ENCODE measurements around the gene CENPT. TPM values are rescaled to one million over a fixed set of nuclear protein-coding genes. Genes with fewer than 3 reads are reported as not detected.

CENPT gene, protein sequence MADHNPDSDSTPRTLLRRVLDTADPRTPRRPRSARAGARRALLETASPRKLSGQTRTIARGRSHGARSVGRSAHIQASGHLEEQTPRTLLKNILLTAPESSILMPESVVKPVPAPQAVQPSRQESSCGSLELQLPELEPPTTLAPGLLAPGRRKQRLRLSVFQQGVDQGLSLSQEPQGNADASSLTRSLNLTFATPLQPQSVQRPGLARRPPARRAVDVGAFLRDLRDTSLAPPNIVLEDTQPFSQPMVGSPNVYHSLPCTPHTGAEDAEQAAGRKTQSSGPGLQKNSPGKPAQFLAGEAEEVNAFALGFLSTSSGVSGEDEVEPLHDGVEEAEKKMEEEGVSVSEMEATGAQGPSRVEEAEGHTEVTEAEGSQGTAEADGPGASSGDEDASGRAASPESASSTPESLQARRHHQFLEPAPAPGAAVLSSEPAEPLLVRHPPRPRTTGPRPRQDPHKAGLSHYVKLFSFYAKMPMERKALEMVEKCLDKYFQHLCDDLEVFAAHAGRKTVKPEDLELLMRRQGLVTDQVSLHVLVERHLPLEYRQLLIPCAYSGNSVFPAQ
- 10 to 100 TPM; 49.5 to 86.4 TPM for total RNA-seq

DNA sequence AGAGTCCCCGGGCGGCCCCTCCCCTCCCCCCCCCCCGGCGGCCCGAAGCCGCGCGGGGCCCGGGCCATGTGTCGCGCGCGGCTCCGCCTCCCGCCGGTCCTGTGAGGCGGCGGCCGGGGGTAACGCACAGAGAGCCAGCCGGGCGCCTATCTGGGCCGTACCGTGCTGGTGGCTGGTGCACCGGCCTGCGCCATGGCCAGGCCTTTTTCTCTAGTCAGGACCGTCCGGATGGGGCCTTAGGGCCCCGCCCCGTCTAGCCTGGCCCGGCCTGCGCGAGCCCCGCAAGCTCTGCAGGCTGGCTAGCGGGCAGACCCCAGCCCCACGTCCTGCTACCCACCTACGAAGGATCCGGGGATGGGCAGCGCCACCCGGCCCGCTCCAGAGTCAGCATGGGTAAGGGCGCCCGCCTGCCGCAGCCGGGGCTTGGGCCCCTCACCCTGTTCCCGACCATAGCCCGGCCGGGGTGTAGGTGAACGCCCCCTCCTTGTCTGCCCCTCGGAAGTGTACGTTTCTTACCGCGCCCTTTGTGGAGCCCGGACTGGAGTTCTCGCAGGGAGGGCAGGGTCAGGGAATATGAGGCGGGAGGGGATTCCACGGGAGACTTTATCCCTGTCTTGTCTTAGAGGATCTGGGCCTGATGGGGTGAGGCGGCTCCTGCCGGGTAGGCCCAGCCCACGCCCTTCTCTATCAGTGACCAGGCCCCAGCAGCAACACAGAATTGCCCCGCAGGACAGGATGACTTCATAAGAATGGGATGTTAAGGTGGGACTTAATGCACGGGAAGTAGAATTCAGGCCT lies at the start of gene CENPT:
Gene CENPT (minus strand): TSS at position 630 of the 798 bp plus-strand sequence. CDS start 13,834 bp downstream, outside the sequence.
- H3K36me3 Mint-ChIP-seq: peaks cover 24 to 33% of the 10 kb centered on the region in 2 donors
- no peaks in the 10 kb centered on the region for H3K9me3 Mint-ChIP-seq
- ATAC-seq (peak; percentile 43 to 47), DNase-seq (ENCODE audit: low spot score in 2 of 2) (no peak)
- peak within 1 kb of the TSS; percentile 90 to 92 for H3K27ac Mint-ChIP-seq

DNA sequence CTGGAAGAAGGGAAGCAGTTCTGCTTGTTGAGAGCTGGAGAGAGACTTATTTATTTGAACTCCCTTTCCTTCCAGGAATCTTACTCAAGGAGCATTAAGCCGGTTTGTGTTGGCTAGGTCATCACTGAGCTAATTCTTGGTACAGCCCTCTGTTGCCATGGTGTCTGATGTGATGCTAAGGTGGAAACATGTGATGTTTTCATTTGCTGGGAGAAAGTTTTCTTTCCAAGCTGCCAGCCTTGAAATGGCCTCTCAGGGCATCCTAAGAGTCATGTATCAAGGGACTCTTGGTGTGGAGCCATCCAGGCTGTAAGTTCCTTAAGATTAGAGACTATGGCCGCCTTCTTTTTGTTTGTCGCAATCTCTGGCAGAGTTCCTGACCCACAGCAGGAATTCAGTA lies 49.7 kb upstream of the CENPT start:
- Mint-ChIP-seq H3K36me3 (peaks cover 4 to 7% of the 10 kb centered on the region in 2 donors), H3K9me3 (no peaks in the 10 kb centered on the region), H3K27ac (no peak overlapping the region)
- no peak for DNase-seq (ENCODE audit: low spot score in 2 of 2)
- no peak for ATAC-seq

DNA sequence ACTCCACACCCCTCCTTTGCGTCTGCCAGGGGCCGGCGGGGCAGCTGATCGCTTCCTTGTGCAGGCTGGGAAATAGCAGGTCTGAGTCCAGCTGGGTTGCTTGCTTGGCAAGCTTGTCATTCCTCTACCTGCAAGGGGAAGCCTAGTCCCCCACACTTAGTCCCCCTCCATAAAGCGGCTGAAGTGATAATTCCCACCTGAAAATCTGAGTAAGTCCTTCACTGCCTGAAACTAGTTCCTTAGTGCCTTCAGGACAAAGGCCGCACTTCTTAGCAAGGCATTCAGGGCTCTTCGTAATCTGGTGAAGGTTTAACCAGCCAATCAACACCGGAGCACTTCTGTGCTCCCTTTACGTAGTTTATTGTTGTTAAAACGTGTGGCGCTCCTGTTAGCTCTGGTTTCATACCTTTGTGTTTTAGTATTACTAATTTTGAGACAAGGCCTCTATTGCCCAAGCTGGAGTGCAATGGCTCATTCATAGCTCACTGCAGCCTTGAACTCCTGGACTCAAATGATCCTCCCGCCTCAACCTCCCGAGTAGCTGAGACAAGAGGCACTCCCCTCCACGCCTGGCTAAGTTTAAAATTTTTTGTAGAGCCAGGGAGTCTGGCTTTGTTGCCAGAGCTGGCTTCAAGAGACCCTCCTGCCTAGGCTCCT lies 46.4 kb upstream of the CENPT start:
- ATAC-seq (no peak), DNase-seq (ENCODE audit: low spot score in 2 of 2) (no peak)
- Mint-ChIP-seq H3K36me3 (peaks cover 4 to 7% of the 10 kb centered on the region in 2 donors), H3K9me3 (no peaks in the 10 kb centered on the region), H3K27ac (peak overlapping the region; percentile 94 to 97)

DNA sequence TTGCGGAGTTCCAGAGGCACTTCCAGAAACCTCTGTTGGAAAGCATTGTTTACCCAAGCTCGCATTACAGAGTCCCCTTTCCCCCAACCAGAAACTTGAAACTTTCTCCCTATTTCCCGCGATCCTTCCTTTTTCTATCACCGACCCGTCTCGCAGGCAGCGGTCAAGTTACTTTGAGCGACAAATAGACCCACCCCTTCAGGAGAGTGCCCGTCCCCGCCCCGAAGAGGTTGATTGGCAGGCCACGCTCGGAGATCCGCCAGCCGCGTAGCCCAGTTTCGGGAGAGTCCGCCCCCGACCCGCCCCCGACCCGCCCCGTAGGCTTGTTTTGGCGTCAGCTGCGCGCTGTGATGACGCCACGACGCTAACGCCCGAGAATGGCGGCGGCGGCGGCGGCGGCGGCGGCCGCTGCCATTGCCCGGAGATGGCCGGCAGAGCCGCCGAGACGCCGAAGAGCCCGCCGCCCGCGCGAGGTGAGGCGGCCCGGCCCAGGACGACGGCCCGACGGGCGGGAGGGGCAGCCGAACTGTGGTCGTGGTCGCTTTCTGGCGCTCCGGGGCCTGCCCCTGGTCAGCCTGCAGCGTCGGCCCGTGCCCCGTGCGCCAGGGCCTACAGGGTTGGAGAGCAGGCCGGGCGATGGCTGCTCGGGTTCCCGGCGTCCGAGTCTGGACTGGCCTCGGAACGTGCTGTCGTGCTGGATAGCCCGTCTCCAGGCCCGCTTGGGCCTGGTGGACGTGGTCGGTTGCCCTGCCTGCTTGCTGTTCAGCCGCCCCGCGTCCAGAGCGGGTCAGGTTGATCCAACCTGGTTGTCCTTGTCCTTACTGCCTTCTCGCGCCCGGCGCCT lies 45.6 kb upstream of the CENPT start, which contains the start of gene PSKH1:
Gene PSKH1 (plus strand): TSS at position 356 of the 844 bp plus-strand sequence. CDS start 15,496 bp downstream, outside the sequence.
- Mint-ChIP-seq H3K27ac (peak within 1 kb of the TSS; percentile 94 to 97), H3K9me3 (no peaks in the 10 kb centered on the region), H3K36me3 (peaks cover 4 to 7% of the 10 kb centered on the region in 2 donors)
- DNase-seq (ENCODE audit: low spot score in 2 of 2) (peak; percentile 90 to 92), ATAC-seq (peak; percentile 100)

DNA sequence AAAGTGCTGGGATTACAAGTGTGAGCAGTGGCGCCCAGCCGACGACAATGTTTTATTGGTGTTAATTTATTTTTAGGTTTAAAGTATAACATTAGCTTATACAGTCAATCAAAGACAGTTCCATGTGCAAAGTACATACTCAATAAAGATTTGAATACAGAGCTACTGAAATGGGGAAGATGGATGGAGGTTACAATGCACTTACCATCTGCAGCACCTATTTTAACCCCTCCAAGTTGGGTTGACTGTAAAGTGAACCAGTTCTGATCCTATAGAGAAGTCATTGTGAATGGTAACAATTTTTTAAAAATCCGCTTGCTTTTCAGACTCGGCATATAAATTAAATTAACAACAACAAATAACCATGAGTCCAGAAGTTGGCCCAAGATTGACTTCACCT lies 44.9 kb upstream of the CENPT start:
- Mint-ChIP-seq H3K9me3 (no peaks in the 10 kb centered on the region), H3K27ac (peak overlapping the region; percentile 66 to 94), H3K36me3 (peaks cover 4 to 7% of the 10 kb centered on the region in 2 donors)
- DNase-seq (ENCODE audit: low spot score in 2 of 2) (no peak), ATAC-seq (no peak)

DNA sequence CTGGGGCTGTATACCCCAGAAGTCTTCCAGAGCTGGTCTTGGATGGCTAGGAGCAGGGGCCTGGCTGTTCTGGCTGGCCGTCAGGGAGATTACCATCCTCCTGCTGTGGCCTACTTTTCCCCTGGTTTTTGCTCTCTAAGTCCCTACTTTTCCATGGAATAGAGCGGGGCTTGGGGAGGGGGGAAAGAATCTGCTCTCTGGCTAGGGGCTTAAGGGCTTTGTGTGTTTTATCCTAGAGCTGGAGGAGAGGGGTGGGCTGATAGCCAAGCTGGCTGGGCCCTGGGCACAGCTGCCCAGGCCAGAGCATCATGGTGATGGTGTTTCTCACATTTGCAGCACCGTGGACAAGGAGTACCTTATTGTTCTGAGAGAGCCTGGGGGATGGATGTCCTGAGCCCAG lies 40.8 kb upstream of the CENPT start:
- Mint-ChIP-seq H3K36me3 (peaks cover under 1 to 4% of the 10 kb centered on the region in 2 donors), H3K9me3 (no peaks in the 10 kb centered on the region), H3K27ac (peak overlapping the region in 1 of 2 donors; percentile 86)
- ATAC-seq (no peak), DNase-seq (ENCODE audit: low spot score in 2 of 2) (no peak)

DNA sequence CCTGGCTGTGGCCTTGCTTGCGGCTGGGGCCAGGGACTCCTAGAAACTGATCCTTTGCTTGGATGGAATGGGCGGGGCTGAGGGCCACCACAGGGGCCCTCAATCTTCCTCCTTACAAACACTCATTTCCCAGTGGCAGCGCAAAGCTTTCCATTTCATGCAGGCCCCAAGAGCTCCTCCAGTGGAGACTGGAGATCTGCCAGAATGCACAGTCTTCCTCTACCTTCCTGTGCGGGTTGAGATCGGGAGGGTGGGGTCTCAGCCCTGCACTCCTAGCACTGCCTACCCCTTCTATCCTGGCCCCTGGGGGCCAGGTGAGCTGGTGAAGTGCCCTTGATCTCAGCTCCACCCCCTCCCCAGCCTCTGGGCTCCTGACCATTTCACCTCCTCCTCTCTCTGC lies 38.9 kb upstream of the CENPT start:
- no peak for DNase-seq (ENCODE audit: low spot score in 2 of 2)
- H3K36me3 Mint-ChIP-seq: peaks cover 0 to 7% of the 10 kb centered on the region in 2 donors
- no peaks in the 10 kb centered on the region for H3K9me3 Mint-ChIP-seq
- ATAC-seq: no peak
- H3K27ac Mint-ChIP-seq: no peak overlapping the region

DNA sequence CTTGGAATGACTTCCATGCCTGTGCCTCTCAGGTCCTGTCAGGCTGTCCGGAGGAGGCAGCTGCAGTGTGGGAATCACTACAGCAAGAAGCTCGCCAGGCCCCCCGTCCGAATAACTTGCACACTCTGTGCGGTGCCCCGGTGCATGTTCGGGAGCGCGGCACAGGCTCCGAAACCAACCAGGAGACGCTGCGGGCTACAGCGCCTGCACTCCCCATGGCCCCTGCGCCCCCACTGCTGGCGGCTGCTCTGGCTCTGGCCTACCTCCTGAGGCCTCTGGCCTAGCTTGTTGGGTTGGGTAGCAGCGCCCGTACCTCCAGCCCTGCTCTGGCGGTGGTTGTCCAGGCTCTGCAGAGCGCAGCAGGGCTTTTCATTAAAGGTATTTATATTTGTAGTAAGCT lies 38.5 kb upstream of the CENPT start:
- no peak for ATAC-seq
- DNase-seq (ENCODE audit: low spot score in 2 of 2): no peak
- H3K36me3 Mint-ChIP-seq: peaks cover 0 to 7% of the 10 kb centered on the region in 2 donors
- H3K9me3 Mint-ChIP-seq: no peaks in the 10 kb centered on the region
- no peak overlapping the region for H3K27ac Mint-ChIP-seq

DNA sequence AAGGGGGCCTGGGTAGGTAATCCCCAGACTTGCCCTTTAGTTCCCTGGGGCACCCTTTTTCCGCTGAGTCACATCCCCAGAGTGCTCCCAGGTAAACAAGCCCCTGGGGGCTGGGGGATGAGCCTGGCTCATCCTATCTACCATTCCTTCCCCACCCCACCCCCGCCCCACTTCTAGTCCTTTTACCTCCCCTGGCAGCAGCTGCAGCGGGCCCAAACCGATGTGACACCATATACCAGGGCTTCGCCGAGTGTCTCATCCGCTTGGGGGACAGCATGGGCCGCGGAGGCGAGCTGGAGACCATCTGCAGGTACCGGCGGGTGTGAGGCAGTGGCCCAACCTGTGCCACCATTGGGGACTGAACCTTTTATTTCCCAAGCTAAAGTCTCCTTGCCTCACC lies 38.1 kb upstream of the CENPT start:
- Mint-ChIP-seq H3K9me3 (no peaks in the 10 kb centered on the region), H3K36me3 (peaks cover 0 to 7% of the 10 kb centered on the region in 2 donors), H3K27ac (no peak overlapping the region)
- no peak for ATAC-seq
- DNase-seq (ENCODE audit: low spot score in 2 of 2): no peak

DNA sequence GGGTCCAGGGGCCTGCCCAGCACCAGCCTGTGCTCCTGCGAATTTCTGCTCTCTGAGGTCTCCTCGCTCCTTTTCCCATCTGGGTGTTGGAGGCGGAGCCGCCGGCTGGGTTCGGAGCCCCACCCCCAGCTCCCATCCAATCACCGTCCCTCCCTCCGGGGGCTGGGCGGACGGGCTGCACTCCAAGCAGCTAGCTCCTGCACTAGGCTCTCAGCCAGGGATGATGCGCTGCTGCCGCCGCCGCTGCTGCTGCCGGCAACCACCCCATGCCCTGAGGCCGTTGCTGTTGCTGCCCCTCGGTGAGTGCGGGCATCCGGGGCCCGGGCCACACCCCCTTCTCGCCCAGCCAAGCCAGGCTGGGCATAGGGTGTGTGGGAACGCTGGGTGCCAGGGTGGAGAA lies 37.2 kb upstream of the CENPT start, which contains the start of gene NRN1L:
Gene NRN1L (plus strand): TSS at position 202 of the 400 bp plus-strand sequence. CDS start 19 bp downstream, at position 221.
- H3K9me3 Mint-ChIP-seq: no peaks in the 10 kb centered on the region
- ATAC-seq (no peak), DNase-seq (ENCODE audit: low spot score in 2 of 2) (no peak)
- peak within 1 kb of the TSS; percentile 57 to 81 for H3K27ac Mint-ChIP-seq
- peaks cover 0 to 7% of the 10 kb centered on the region in 2 donors for H3K36me3 Mint-ChIP-seq

DNA sequence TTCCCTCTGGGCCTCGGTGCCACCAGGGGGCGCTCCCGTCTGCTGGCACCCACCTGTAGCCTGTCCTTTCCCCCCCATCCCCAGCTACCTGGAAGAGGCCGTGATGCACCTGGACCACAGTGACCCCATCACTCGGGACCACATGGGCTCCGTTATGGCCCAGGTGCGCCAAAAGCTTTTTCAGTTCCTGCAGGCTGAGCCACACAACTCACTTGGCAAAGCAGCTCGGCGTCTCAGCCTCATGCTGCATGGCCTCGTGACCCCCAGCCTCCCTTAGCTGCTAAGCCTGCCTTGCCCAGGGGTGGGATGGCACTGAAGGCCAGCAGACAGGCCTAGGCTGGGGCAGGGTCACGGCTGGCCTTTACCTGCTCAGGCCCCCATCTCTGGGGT lies 36.4 kb upstream of the CENPT start:
- Mint-ChIP-seq H3K36me3 (peaks cover 0 to 7% of the 10 kb centered on the region in 2 donors), H3K27ac (peak overlapping the region in 1 of 2 donors; percentile 81), H3K9me3 (no peaks in the 10 kb centered on the region)
- ATAC-seq (peak; percentile 83 to 86), DNase-seq (ENCODE audit: low spot score in 2 of 2) (peak; percentile 68 to 85)

DNA sequence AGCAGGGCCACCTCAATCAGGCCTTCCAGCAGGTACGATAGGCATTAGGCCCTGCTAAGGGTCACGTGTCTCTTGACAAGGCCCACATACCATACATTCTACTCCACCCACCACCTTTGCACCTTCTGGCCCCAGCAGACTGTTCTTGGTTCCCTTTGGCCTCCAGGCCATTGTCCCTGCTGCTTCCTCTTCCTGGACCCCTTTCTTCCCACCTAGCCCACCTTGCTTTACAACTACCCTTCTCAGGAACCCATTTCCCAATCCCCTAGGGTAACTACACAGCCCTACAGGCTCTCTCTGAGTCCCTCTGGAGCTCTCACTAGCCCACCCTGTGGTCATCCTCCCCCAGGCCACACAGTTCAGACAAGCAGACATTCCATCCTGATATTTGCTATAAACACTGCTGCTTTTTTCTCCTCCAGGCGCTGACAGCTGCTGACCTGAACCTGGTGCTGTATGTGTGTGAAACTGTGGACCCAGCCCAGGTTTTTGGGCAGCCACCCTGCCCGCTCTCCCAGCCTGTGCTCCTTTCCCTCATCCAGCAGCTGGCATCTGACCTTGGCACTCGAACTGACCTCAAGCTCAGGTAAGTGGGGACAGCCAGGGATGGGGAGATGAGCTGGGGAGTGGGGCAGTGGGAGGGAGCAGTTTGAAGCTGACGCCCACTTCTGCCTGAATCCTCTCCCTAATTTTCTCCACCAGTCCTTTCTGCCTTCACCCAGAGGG lies 35.8 kb upstream of the CENPT start:
- peak; percentile 17 to 33 for ATAC-seq
- Mint-ChIP-seq H3K27ac (peak overlapping the region in 1 of 2 donors; percentile 81), H3K9me3 (no peaks in the 10 kb centered on the region), H3K36me3 (peaks cover 0 to 7% of the 10 kb centered on the region in 2 donors)
- DNase-seq (ENCODE audit: low spot score in 2 of 2): no peak

DNA sequence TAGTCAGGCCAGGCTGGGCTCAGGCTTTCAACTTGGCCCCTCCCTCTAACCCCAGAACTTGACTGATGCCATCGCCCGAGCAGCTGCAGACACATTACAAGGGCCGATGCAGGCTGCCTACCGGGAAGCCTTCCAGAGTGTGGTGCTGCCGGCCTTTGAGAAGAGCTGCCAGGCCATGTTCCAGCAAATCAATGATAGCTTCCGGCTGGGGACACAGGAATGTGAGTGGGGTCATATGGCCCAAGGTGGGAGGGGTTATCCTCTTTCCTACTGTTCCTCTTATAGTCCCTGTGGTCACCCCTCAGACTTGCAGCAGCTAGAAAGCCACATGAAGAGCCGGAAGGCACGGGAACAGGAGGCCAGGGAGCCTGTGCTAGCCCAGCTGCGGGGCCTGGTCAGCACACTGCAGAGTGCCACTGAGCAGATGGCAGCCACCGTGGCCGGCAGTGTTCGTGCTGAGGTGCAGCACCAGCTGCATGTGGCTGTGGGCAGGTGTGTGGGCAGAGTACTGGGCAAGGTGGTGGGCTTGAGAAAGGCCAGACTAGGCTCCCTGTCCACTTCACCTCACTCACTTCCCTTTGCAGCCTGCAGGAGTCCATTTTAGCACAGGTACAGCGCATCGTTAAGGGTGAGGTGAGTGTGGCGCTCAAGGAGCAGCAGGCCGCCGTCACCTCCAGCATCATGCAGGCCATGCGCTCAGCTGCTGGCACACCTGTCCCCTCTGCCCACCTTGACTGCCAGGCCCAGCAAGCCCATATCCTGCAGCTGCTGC lies 35.1 kb upstream of the CENPT start:
- DNase-seq (ENCODE audit: low spot score in 2 of 2): no peak
- H3K36me3 Mint-ChIP-seq: peaks cover 0 to 7% of the 10 kb centered on the region in 2 donors
- no peak overlapping the region for H3K27ac Mint-ChIP-seq
- H3K9me3 Mint-ChIP-seq: no peaks in the 10 kb centered on the region
- no peak for ATAC-seq

DNA sequence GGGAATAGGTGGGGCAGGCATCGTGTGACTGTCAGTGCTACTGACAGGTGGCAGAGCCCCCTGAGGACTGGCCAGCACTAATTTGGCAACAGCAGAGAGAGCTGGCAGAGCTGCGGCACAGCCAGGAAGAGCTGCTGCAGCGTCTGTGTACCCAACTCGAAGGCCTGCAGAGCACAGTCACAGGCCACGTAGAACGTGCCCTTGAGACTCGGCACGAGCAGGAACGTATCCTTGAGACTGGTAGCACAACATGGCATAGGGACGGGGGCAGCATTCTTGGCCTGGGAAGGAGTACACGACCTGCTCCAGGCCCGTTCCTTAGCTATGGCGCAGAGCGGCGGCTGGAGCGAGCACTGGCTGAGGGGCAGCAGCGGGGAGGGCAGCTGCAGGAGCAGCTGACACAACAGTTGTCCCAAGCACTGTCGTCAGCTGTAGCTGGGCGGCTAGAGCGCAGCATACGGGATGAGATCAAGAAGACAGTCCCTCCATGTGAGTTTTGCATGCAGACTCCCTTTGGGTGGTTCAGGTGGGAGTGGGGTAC lies 34.2 kb upstream of the CENPT start:
- H3K36me3 Mint-ChIP-seq: peaks cover 0 to 7% of the 10 kb centered on the region in 2 donors
- ATAC-seq (no peak), DNase-seq (ENCODE audit: low spot score in 2 of 2) (no peak)
- H3K9me3 Mint-ChIP-seq: no peaks in the 10 kb centered on the region
- H3K27ac Mint-ChIP-seq: peak overlapping the region in 1 of 2 donors; percentile 72
